GF-D8 (cell line): ENCODE results near the gene RCAN3.
A peak's percentile ranks its signal among the peaks of the same experiment; 100 is the strongest.
"Not testable (repeated sequence)": the region's sequence is repeated elsewhere in the genome, so short reads cannot be mapped to it uniquely, and the experiment has no call there.

Experiments
- DNase-seq: peaks from one replicate; lab custom pipeline; 2025; lab: John Stamatoyannopoulos, UW

RCAN3 gene

DNA sequence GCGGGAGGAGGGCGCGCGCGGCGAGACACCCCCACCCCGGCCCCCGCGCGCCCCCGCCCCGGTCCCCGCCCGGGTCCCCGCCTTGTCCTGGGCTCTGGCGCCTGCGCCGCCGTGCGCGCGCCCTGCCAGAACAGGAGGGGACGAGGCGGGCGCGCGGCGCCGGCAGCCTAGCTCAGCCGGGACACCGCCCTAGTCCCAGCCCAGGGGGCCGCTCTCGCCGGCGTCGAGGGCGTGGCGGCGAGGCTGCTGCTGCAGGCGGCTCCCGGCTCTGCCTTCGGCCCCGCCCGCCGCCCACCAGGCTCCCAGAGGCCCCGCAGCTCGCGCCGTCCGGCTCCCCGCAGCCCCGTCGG, at the start of gene RCAN3:
Gene RCAN3 (plus strand): TSS at position 128 of the 350 bp plus-strand sequence. CDS start 11,537 bp downstream, outside the sequence.
- peak; percentile 6 for DNase-seq

DNA sequence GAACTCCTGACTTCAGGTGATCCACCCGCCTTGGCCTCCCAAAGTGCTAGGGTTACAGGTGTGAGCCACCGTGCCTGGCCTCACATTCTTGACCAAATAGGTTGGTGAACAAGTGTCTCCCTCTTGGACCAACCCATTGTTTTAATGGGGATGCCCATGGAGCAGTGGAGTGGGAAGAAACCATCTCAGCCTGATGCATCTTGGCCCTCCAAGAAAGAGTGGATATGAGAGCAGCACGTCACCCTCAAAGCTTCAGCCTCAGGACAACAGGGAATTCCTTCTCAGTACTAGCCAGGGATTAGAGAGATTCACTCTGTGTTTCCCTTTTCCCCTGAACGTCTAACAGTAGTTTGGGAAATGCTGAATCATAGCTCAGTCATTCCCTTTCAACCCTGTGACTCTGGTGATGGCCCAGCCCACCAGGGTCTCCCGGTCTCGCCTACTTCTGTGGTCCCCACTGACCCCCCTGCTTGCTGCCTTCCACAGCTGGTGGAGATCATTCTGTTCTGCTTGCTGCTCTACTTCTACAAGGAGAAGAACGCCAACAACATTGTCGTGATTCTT, 49.6 kb upstream of the RCAN3 start:
- DNase-seq: no peak

DNA sequence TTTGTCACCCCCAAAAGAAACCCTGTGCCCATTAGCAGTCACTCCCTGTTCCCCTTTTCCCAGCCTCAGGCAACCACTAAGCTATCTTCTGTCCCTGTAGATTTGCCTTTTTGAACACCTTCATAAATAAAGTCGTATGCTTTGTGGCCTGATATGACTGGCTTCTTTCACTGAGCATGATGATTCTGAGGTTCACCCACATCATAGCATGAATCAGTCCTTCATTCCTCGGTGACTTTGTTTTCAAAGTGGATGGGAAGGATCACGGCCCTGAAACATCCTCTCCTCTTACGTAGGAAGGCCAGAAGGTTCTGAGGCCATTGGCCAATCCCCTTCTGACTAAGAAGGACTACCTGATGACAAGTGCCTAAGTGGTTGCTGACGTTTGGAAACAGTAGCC, 48.0 kb upstream of the RCAN3 start:
- DNase-seq: no peak

DNA sequence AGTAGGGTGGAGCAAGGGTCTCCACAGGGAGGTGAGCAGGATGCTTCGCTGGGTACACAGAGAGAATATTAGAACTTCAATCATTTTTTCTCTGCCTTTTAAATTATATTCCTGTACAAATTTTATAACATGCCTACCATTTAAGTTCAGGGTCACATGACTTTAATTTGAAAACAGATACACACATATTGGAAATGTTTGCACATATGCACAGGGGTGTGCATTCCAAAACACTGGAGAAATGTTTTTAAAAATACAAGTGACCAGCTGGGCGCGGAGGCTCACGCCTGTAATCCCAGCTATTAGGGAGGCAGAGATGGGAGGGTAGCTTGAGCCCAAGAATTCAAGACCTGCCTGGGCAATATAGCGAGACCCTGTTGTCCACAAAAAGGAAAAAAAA, 47.4 kb upstream of the RCAN3 start:
- DNase-seq: no peak

DNA sequence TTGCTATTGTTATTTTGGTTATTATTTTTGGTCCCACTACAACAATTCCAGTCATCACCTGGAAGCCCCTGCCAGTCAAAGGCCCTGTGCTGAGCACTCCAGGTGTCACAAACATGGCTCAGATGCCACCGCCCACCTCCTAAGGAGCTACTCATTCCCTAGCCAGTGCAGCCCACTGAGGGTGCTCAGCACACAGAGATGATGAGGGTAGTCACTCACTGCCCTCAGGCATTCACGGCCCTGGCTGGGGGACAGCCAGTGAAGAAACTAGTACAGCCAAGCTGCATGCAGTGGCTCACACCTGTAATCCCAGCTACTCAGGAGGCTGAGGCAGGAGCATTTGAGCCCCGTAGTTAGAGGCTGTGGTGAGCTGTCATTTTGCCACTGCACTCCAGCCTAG, 44.8 kb upstream of the RCAN3 start:
- no peak for DNase-seq

DNA sequence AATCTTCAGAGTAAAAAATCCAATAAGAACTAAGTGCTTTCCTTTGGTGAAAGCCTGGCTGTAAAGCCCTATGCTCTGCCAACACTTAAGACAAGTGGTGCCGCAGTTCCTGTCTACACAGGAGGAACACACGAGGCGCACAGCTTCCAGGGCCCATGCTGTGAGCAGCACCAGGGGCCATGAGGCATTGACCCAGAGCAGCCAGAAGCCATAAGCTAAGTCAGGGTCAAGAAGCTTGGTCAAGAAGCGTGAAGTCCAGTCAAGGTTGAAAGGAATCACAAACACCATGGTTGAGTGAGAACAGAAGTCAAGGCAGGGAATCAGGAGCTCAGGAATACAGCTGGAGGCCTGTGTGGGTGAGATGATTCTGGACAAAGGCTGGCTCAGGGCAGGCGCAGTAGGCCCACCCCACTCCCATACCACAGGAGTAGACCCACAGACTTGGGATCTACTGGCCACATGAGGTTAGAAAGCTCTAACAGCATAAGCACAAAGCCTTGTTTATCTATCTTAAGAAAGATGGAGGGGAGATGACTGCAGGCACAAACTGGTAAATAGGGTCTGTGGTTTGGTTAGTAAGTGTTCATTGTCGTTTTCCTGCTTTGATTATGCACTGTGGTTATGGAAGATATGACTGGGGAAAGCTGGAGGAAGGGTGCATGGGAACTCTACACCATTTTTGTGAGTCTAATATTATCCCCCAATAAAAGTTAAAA, 42.9 kb upstream of the RCAN3 start:
- DNase-seq: no peak

DNA sequence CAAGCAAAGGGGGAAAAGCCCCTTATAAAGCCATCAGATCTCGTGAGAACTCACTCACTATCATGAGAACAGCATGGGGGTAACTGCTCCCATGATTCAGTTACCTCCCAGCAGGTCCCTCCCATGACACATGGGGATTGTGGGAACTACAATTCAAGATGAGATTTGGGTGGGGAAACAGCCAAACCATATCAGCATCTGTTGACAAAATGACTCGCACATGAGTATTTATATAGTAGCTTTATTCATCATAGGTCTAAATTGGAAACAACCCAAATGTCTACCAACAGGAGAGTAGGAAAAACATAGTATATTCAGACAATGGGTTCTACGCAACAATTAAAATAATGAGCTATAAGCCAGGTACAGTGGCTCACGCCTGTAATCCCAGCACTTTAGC, 40.5 kb upstream of the RCAN3 start:
- DNase-seq: not testable (repeated sequence)

DNA sequence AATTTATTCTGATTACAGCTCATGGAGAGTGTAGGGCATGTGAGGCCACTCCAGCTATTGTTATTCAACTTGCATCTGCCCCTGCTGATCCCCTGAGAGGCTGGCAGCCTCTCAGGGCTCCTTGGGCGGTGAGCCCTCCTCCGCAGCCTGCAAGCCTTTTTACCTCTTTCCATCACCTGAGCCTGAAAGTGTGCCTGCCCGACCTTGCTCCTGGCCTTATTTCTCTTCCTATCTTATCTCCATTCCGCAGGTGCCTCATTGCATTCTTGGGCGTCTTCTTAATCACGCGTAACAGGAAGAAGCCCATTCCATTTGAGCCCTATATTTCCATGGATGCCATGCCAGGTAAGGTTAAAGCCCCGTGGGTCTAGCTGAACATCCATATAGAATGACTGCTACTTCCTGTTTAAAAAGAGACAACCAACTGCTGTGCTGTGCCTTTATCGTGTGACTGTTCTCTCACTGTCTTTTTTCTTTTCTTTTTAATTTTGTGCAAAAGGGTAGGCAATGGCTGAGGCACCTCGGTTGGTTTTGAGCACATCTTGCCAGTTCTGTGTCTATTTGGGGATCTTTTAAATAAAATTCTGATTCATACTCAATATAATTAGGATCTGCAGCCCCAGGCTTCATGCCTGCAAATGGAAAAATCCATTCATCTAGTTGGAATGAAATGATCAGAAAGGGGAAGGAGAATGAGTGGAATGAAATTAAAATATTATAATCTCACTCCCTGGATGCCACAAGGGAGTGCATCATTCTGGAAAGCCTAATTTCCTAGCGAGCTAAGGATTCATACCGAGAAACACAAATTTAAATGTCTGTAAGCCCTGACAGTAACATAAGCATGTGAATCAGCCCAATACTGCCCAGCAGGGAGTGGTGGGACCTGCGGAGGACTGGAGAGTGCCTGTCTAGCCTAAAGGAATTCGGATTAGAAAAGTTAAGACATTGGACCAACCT, 38.6 kb upstream of the RCAN3 start:
- DNase-seq: no peak

DNA sequence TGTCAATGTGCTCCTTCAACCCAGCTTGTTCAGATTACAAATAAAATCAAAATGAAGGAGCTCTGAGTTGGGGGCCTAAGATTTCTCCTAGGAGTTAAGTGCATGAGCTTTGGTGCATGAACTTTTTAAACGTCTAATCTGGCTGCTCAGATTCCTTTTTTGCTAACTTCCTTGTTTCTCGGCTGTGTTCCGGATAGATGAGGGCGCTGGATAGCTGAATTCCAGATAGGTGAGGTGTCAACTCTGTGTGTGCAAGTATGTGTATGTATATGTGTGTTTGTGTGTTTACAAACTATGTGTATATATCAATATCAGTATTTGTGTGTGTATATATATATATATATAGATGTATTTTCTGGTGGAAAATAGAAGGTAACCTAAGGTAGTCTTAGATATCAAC, 37.5 kb upstream of the RCAN3 start:
- DNase-seq: no peak

DNA sequence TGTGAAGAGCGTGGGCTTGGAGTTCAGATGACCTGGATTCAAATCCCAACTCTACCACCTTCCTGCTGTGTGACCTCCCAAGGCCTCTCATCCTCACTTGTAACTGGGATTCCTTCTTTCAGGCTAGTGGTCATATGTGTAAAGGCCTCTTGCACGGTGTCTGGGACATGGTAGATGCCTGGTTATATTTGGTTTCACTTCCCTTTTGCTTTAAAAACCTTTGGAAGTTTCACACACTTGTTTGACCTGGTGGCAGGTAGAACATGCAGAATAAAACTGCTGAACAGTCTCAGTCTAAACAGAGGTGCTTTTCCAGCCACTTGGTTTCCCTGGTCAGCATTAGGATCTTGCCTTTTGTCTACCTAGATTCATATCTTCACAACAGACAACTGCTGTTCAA, 37.0 kb upstream of the RCAN3 start:
- DNase-seq: no peak

DNA sequence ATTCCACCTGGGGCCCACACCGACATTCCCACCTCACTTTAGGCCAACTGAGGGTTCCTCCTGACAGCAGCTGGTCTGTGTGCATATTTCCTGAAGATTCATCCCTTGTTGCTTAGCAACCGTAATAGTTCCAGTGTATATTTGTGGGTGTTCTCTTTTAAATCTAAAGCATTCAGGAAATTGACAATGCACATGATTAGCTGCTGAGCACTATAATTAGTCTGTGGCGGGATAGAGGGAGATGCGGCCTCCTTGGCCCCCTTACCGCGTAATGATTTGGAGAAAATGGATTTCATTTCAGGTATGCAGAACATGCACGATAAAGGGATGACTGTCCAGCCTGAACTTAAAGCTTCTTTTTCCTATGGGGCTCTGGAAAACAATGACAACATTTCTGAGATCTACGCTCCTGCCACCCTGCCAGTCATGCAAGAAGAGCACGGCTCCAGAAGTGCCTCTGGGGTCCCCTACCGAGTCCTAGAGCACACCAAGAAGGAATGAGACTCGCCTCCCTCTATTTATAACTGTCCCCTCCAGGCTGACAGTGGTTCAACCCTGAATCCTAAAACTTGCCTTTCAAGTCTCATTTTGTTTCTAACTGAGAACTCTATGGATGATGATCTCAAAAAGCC, 33.8 kb upstream of the RCAN3 start:
- no peak for DNase-seq

DNA sequence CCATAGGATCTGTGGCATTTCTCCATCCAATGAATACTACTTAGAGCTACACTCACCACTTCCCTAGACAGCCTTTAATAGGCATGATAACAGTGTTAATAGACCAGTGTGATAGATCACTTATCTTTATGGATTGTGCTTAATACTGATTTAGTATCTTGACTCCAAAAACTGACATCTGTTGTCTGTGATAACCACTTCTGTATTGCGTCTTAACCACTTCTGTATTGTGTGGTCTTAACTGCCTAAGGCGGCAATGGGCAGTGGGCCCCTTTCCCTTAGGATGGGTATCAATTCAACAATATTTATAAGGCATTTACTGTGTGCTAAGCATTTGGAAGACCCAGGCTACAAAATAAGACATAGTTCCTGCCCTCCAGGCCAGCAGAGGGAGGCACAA, 32.0 kb upstream of the RCAN3 start:
- DNase-seq: no peak

DNA sequence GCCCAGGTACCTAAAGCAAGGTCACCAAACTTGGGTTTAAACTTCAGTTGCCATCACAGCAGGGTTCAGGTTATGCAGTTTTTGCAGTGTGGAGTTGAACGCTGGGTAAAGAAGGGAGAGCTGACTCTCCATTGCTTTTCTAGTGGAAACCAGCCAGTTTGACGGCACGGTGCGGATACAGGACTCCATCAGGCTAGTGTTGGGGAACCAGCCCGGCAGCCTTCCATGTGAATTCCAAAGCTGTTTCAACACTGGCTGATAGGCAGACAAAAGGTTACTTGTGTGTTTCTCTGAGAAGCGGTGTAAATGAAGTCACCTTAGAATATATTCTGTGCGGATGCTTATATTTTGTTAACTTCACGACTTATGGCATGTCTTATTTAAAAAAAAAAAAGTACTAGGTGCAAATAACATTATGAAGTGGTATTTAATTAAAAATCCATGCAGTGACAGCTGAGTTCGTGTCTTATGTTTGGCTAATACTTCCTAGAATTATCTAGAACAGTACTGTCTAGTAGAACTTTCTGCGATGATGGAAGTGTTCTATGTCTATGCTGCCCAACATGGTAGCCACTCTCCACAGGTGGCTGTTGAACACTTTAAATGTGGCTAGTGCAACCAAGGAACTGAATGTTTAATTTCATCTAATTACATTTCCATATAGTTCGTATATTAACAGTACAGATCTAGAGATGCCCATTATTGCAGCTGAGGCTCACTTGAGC, 29.9 kb upstream of the RCAN3 start:
- DNase-seq: no peak

DNA sequence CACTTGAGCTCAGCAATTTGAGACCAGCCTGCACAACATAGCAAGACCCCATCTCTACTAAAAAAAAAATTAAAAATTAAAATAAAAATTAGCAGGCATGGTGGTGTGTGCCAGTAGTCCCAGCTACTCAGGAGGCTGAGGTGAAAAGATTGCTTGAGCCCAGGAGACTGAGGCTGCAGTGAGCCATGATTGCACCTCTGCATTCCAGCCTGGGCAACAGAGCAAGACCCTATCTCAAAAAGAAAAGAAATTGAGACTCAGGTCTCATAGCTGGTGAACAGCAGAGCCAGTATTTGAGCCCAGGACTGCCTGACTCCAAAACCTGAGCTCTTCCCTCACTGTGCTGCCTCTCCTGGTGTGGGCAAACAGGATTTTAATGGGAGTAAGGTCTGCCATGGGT, 28.4 kb upstream of the RCAN3 start:
- DNase-seq: no peak

DNA sequence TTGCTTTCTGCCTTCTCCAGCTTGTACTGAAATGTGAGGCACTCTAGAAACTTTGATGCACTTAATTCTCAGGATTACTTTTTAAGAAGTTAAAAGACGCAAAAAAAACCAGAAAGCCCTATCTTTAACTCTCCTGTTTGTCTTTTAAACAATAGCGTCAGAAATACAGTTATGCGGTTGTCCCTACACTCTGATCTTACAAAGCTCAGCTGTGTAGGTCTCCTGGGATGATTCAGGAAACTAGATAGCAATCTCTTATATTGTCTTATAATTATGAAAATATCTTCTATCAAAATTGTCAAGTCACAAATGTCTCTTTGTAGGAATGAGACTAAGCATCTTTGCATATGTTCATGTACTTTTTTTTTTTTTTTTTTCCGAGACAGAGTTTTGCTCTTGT, 26.9 kb upstream of the RCAN3 start:
- no peak for DNase-seq

DNA sequence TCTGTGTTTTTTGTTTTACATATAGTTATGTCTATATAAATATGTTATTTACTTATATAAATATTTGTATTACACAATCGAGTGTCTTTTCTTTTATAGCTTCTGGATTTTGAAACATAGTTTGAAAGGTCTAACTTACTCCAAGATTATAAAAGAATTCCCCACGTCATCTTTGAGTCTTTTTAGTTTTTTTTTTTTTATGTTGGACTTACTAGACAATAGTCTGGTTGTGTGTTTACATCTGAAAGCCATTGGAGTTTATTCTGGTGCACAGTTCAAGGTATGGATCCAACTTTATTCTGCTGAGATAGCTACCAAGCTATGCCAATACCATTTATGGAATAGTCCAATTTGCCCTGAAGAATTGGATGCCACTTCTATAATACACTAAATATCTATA, 26.1 kb upstream of the RCAN3 start:
- no peak for DNase-seq

DNA sequence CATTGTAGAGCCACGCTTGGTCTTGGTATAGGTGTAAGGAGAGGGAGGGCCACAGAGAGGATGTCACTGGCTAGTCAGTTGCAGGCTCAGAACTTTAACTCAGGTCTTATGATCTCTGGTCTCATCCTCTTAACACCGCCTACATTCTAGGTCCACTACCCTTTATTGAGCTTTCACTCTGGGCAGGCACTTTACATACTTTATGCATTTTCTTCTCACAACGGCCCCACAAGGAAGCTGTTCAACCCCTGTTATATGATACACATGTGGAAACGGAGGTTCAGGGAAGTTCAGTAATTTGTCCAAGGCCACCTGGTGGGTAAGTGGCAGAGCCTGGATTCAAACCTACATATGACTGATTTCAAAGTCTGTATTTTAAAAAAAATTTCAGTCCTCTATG, 25.3 kb upstream of the RCAN3 start:
- DNase-seq: no peak

DNA sequence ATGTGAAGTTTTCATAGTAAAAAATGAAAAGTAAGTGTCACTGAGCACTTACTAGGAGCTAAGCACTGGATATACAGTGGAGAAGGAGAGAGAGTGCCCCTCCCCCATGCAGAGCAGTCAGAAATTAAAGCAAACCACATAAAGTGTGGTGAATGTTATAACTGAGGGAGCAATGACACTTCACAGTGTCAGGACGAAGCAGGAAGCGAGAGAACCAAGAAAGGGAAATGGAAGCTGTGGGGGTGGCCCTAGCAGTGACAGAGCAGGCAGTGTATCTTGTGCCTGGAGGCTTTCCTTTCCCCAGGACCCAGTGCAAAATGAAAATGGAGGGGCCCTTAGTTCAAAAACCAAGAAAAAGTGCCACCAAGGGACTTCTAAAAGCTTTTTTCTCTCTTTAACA, 21.5 kb upstream of the RCAN3 start:
- DNase-seq: peak; percentile 36

DNA sequence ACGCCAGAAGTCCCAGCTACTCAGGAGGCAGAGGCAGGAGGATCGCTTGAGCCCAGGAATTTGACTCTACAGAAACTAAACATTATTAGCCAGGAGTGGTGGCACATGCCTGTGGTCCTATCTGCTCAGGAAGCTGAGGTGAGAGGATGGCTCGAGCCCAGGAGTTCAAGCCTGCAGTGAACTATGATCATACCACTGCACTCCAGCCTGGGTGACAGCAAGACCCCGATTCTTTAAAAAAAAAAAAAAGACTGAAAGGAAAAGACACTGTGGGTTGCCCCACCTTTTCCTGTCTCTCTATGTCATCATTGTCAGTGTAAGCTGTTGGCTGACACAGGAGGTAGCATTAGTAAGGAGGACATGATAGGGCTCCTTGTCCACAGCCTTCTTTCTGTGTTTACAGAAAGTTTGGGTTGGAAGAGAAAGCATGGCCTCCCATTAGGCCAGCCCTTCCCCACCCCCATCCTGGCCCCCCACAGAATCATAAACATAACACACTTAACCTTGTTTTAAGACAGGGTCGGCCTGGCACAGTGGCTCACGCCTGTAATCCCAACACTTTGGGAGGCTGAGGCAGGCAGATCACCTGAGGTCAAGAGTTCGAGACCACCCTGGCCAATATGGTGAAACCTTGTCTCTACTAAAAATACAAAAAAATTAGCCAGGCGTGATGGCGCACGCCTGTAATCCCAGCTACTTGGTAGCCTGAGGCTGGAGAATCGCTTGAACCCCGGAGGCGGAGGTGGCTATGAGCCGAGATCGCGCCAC, 20.6 kb upstream of the RCAN3 start:
- DNase-seq: no peak

DNA sequence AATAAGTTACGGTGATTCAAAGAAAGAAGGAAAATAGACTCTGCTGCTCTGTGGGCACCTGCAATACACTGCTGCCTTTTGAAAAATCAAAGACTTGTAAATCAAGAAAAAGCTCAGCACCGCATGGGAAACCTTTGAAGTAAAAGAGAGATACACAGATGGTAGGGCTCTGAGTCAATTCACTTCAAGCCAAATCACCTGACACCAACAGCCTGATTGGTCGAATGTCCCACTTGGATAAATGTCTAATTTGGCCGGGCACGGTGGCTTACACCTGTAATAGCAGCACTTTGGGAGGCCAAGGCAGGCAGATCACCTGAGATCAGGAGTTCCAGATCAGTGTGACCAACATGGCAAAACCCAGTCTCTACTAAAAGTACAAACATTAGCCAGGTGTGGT, 19.2 kb upstream of the RCAN3 start:
- no peak for DNase-seq

DNA sequence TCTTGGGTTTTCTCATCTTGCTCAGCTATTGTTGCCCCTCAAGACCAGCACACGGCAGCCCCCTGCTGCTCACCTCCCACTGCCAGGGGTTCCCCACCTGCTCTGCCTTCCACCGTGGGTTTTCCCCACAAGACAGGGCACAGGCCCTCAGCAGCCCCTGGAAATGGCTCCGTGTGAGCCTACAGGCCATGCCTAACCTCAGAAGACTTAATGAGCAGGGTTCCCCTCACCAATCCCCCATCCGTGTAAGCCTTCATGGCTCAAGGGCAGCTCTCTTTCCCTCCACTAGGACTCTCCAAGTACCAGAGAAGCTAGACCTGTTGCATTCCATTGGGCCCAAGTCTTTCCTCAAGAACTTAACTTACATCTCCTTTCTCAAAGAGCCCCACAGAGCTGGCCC, 18.4 kb upstream of the RCAN3 start:
- no peak for DNase-seq
